Skeletal muscle tissue (tissue), 4 donors: Measurements from ENCODE around the gene ITPR1. TPM values are rescaled to one million over a fixed set of nuclear protein-coding genes. Genes with fewer than 3 reads are reported as not detected.
A peak's percentile ranks its signal among the peaks of the same experiment; 100 is the strongest.

Experiments used
- H3K27ac ChIP-seq: one replicate; pipeline ENCODE4 v1.7.0; 2013; ENCODE audit warnings: mild to moderate bottlenecking, low read depth, low read length, inconsistent platforms
- H3K27me3 ChIP-seq, 3 donors: one replicate each; pipeline ENCODE4 v1.7.0; 2013; ENCODE audit warnings: low read length in 3 of 3; ENCODE audit not compliant: control insufficient read depth in 3 of 3, insufficient read depth in 3 of 3
- H3K36me3 ChIP-seq, 3 donors: one replicate each; pipeline ENCODE4 v1.7.0; 2013; ENCODE audit warnings: low read length in 3 of 3; ENCODE audit not compliant: control insufficient read depth in 3 of 3, insufficient read depth in 3 of 3
- H3K4me1 ChIP-seq, 3 donors: one replicate each; pipeline ENCODE4 v1.7.0; 2013; ENCODE audit warnings: low read length in 3 of 3, mild to moderate bottlenecking in 3 of 3; ENCODE audit not compliant: control insufficient read depth in 3 of 3, insufficient read depth in 3 of 3
- H3K4me3 ChIP-seq, 3 donors: one replicate each; pipeline ENCODE4 v1.7.0; 2013; ENCODE audit warnings: low read length in 3 of 3
- H3K9ac ChIP-seq, 3 donors: one replicate each; pipeline ENCODE4 v1.7.0; 2013; ENCODE audit warnings: low read length in 3 of 3, mild to moderate bottlenecking in 3 of 3, moderate library complexity in 2 of 3, low read depth in 1 of 3
- H3K9me3 ChIP-seq, 3 donors: one replicate each; pipeline ENCODE4 v1.7.0; 2013; ENCODE audit warnings: low read length in 3 of 3; ENCODE audit not compliant: control insufficient read depth in 3 of 3
- total RNA-seq: library from RNA; depleted of rRNA; stranded (reverse); fragments of >200 nt; gene quantifications from one replicate; pipeline ENCODE4 v1.2.3, GENCODE V29; 2014
- donor health status: Osteomylitis.

ITPR1 gene
- total RNA-seq, 1 donor from 2014 or later, result 55.8 TPM

DNA sequence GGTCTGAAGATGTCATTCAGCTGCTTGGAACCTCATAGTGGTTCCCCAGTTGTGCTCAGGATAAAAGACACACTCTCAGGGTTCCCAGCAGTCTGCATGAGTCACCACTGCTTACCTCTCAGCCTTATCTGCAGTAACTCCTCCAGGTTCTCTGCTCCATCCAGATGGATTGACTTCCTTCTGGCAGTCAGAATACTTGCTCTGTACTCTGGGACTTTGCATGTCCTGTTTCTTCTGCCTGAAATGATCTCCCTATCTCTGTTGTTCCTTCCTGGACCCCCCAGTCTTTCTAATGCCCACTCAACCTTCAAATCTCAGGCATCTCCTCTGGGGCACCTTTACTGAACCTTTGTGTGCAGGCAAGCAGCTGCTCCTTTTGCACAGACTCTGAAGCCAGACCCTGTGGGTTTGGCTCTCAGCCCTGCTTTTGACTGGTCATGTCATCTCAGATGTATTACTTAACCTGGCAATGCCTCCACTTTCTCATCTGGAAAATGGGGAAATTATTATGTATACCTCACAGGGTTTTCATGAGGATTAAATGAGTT is 38.4 kb downstream of the ITPR1 start:
- Histone ChIP-seq H3K27ac (no peak overlapping the region), H3K4me3 (no peak overlapping the region), H3K9me3 (no peaks in the 10 kb centered on the region), H3K27me3 (no peaks in the 10 kb centered on the region), H3K36me3 (no peaks in the 10 kb centered on the region), H3K9ac (no peak overlapping the region), H3K4me1 (peaks cover 10 to 16% (median 14%) of the 10 kb centered on the region in 3 donors)

DNA sequence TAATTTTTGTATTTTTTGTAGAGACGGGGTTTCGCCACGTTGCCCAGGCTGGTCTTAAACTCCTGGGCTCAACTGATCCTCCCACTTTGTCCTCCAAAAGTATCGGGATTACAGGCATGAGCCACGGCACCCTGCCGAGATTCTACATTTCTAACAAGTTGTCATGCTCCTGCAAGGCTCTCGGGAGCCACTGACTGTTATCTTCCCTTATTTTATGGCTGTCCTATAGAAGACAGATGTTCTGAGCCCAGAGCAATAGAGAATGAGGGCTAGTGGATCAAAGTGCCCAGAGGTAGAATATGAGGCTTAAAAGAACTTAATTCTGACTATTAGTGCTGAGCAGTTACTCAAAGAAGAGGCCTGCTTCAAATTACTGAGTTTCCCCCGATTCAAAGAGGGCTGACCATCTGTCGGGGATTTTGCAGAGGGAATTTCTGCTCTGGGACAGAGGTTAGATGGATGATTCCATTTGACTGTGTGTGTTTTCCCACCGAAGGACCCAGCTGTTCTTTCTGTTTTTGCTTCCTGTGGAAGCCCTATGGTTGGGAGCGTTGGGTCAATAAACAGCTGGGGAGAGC is 39.5 kb downstream of the ITPR1 start:
- no peaks in the 10 kb centered on the region for H3K36me3 ChIP-seq
- H3K4me1 ChIP-seq, result peaks cover 10 to 16% (median 14%) of the 10 kb centered on the region in 3 donors

DNA sequence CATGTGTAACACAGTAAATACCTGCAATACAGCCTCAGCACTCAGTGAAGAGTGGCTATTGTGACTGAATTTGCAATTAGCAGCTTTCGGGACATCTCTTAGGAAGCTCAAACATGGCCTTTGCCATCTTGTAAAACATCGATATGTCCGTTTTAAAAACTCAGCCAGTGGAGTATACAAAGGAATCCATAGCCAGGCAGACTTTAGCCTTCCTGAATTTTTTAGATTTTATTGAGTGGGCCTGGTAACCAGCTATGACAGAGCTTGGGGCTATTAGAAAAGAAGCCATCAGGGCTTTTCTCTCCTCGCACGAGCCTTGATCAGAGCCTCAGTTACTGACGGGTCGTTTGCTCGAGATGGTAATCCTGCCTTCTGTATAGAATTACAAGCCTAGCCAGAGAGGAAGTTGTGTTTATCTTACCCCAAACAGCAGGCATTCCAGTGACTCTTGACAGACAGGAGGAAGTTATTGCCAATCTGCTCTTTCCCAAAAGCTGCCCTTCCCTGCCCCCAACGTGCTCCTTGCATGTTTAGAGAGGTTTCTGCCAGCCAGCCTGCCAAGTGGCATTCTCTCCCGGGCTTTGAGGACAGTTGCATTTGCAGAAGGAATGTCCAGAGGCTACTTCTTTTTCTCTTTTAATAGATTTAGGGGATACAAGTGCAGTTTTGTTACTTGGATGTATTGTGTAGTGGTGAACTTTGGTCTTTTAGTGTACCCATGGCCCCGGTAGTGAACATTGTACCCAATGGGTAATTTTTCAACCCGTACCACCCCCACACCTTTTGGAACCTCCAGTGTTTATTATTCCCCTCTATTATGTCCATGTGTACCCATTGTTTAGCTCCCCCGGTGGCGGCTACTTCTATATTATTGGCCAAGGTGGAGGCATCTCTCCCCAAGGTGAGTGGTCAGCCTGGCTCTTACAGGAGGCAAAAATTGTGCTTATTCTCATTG is 40.6 kb downstream of the ITPR1 start:
- Histone ChIP-seq H3K4me3 (peak overlapping the region; percentile 12 to 53 (median 31)), H3K9ac (peak overlapping the region in 1 of 3 donors; percentile 36), H3K27ac (no peak overlapping the region), H3K9me3 (no peaks in the 10 kb centered on the region), H3K27me3 (no peaks in the 10 kb centered on the region), H3K4me1 (peaks cover 10 to 16% (median 14%) of the 10 kb centered on the region in 3 donors), H3K36me3 (no peaks in the 10 kb centered on the region)

More for the DNA sequence above, 39.5 kb downstream of the ITPR1 start:
- Histone ChIP-seq H3K9ac (no peak overlapping the region), H3K4me3 (no peak overlapping the region), H3K9me3 (no peaks in the 10 kb centered on the region), H3K27me3 (no peaks in the 10 kb centered on the region), H3K27ac (no peak overlapping the region)

DNA sequence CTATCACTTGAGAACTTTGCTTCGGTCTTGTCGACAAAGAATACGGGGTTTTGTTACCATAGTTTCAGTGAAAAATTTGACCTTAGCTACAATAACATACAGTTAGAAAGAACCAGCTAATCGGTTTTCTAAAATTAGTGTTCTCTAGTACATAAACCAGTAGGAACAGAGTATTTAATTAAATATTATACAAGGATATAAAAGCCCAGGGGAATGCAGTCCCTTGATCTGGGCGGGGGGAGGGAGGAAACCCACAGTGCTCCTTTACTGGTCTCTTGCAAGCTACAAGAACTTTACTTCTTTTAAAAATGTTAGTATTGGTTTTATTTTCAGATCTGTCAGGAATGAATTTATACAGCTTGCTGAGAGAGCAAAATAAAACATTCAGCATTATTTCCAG is 41.8 kb downstream of the ITPR1 start:
- Histone ChIP-seq H3K4me1 (peaks cover 10 to 16% (median 14%) of the 10 kb centered on the region in 3 donors), H3K27ac (no peak overlapping the region), H3K27me3 (no peaks in the 10 kb centered on the region), H3K9me3 (no peaks in the 10 kb centered on the region), H3K36me3 (no peaks in the 10 kb centered on the region), H3K4me3 (no peak overlapping the region), H3K9ac (no peak overlapping the region)

DNA sequence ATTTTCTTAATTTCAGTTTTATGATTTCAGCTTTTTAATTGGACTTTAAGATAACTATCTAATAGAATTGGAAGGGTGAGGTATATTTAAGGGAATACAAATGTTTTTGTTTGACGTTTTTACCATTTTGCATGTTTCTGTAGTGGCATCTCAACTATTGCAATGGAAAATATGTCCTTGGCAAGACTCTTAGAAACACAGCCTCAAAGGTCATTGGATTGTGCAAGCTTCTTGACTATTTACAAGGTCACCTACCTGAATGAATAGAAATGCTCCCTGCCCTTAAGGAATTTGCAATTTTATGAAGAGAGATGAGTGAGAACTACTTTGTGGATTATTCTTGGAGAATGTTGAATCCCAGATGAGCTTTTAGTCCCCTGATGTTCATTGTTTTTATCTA is 43.1 kb downstream of the ITPR1 start:
- H3K27ac ChIP-seq, result no peak overlapping the region
- no peaks in the 10 kb centered on the region for H3K27me3 ChIP-seq
- H3K4me3 ChIP-seq, result no peak overlapping the region
- peaks cover 10 to 16% (median 14%) of the 10 kb centered on the region in 3 donors for H3K4me1 ChIP-seq
- H3K9me3 ChIP-seq, result no peaks in the 10 kb centered on the region
- H3K9ac ChIP-seq, result no peak overlapping the region
- no peaks in the 10 kb centered on the region for H3K36me3 ChIP-seq

DNA sequence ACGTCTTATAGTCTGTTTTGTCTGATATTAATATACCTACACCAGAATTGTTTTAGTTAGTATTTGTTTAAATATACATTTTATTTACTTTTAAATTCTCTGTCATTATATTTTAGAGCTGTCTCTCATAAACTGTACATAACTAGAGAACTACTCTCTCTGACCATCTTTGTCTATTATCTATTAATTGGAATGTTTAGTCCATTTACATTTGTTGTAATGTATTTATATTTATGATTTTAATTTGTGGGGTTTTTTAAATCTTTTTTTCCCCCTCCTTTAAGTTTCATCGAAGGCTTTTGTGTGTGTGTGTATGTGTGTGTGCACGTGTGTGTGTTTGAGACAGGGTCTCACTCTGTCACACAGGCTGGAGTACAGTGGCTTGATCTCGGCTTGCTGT is 47.1 kb downstream of the ITPR1 start:
- H3K36me3 ChIP-seq, result no peaks in the 10 kb centered on the region
- no peak overlapping the region for H3K27ac ChIP-seq
- H3K9ac ChIP-seq, result no peak overlapping the region
- H3K27me3 ChIP-seq, result no peaks in the 10 kb centered on the region
- no peaks in the 10 kb centered on the region for H3K4me1 ChIP-seq
- no peaks in the 10 kb centered on the region for H3K9me3 ChIP-seq
- H3K4me3 ChIP-seq, result no peak overlapping the region

DNA sequence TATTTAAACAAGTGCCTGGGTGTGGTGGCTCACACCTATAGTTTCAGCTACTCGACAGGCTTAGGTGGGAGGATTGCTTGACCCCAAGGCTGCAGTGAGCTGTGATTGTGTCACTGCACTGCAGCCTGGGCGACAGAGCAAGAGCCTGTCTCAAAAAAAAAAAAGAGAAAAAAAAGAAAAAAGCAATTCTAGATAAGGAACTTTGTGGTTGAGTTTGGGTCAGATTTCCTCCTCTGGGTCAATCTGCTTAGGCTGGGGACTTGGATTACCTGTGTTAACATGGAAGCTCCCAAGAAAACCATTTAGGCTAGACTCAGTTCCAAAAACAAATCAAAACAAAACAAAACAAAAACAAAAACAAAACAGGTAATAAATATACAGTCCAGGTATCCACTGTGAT is 50.0 kb downstream of the ITPR1 start:
- no peaks in the 10 kb centered on the region for H3K36me3 ChIP-seq
- no peaks in the 10 kb centered on the region for H3K9me3 ChIP-seq
- no peaks in the 10 kb centered on the region for H3K4me1 ChIP-seq
- no peak overlapping the region for H3K4me3 ChIP-seq
- H3K27me3 ChIP-seq, result no peaks in the 10 kb centered on the region
- no peak overlapping the region for H3K9ac ChIP-seq
- H3K27ac ChIP-seq, result no peak overlapping the region

DNA sequence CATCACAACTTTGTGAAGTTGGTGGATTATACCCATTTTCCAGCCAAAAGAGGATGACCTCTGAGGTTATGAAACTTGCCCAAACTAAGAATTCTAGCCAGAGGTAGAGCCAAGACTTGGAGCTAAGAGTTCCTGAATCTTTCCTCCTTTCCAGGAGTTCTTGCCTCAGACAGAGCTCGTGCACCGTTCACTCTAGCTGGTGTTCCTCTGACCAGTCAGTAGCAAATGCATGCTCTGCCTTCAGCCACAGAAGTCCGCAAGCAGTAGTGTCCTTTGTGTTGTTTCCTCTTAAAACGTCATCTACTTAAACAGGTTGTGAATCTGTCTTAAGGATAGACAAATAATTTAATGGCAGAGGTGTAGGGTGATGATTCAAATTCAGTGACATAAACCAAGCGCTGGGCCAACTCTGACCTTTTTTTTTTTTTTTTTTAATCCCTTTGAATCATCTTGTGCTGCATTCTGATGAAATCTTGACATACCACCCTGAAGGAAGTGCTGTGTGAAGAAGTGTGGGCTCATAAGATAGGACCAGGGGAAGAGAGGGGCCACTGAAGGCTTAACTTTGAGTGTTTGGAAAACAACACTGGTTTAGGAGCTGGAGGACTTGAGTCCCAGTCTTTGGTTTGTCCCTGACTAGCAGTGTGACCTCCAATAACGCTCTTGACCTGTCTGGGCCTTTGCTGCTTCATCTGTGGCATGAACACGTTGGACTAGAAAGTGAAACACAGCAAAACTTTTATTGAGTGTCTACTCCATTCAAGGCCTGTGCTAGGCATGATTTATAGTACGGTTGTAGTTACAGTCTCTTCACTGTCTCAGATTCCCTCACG is 53.4 kb downstream of the ITPR1 start:
- no peak overlapping the region for H3K27ac ChIP-seq
- H3K4me3 ChIP-seq, result no peak overlapping the region
- H3K4me1 ChIP-seq, result no peaks in the 10 kb centered on the region
- H3K36me3 ChIP-seq, result no peaks in the 10 kb centered on the region
- no peaks in the 10 kb centered on the region for H3K9me3 ChIP-seq
- H3K27me3 ChIP-seq, result no peaks in the 10 kb centered on the region
- H3K9ac ChIP-seq, result no peak overlapping the region

DNA sequence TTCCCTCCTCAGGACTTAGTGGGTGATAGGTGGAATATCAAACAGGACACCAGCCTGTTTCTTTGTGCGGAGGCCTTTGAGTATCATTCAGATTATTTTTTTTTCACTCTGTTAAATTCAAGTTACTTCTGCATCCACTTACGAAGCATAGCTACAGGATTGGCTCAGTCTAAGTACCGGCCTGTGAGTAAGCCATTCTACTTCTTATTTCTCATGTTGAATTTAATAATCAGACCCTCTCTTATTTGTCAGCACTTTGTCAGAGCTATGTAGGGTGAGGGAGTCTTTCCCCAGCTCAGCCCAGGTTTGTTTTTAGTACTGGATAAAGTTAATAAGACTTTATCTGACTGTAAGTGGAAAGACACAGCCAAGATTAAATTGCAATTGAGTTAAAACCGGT is 54.7 kb downstream of the ITPR1 start:
- H3K27me3 ChIP-seq, result no peaks in the 10 kb centered on the region
- H3K27ac ChIP-seq, result no peak overlapping the region
- no peak overlapping the region for H3K4me3 ChIP-seq
- H3K9me3 ChIP-seq, result no peaks in the 10 kb centered on the region
- no peaks in the 10 kb centered on the region for H3K36me3 ChIP-seq
- H3K4me1 ChIP-seq, result no peaks in the 10 kb centered on the region
- H3K9ac ChIP-seq, result no peak overlapping the region
